ENCODE results near the gene UNC5CL.

DNA sequence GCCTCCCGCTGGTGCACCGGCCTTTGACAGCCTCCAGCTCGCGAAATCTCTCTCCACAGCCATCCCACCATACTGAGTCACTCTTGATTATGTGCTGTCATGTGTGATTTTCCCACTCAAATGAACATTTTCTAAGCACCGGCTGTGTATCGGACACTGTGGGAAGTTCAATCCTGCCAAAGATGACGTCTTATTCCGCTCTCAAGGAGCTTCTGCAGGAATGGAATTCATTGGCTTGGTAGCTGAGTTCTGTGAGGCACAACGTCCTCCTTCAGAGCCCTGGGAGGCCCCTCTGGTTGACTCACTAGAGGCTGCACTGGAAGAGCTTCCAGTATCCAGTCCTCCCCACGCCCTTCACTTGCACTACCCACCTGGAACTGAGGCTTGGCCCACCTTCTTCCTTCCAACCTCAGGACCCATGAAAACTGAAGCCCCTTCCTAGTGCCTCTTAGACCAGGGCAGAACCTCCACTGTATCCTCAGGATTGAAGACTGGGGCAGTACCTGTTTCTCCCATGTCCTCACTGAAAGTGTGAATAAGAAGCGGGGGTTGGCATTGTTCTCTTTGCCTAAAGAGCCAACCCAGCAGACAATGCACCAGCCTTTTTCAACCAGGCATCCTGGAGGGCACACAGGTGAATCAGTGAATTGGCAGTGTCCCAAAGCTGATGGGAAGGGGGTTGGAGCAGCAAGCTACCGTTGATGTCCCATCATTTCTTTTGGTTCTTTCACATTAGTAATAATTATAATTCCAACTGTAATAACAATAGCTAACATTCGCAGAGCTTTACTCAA lies 1.7 kb downstream of the UNC5CL start:
- TF ChIP-seq, protein P1, sequence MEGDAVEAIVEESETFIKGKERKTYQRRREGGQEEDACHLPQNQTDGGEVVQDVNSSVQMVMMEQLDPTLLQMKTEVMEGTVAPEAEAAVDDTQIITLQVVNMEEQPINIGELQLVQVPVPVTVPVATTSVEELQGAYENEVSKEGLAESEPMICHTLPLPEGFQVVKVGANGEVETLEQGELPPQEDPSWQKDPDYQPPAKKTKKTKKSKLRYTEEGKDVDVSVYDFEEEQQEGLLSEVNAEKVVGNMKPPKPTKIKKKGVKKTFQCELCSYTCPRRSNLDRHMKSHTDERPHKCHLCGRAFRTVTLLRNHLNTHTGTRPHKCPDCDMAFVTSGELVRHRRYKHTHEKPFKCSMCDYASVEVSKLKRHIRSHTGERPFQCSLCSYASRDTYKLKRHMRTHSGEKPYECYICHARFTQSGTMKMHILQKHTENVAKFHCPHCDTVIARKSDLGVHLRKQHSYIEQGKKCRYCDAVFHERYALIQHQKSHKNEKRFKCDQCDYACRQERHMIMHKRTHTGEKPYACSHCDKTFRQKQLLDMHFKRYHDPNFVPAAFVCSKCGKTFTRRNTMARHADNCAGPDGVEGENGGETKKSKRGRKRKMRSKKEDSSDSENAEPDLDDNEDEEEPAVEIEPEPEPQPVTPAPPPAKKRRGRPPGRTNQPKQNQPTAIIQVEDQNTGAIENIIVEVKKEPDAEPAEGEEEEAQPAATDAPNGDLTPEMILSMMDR (IDR thresholded peaks at IDR 0.05), result no peak
- no peak for TF ChIP-seq EZH2 (IDR thresholded peaks at IDR 0.05; ENCODE audit: borderline replicate concordance, insufficient read depth, low read depth, low read length, poor library complexity, severe bottlenecking)
